B cell (primary cell): ENCODE results near the gene EPM2A. TPM values are rescaled to one million over a fixed set of nuclear protein-coding genes. Genes with fewer than 3 reads are reported as not detected.
A peak's percentile ranks its signal among the peaks of the same experiment; 100 is the strongest.

Experiments used
- ATAC-seq: fragments of 200-7000 bp; cut with Tn5 transposase; one replicate; pipeline ENCODE4 v1.10.0; 2021; ENCODE audit warnings: low read depth, mild to moderate bottlenecking, moderate number of reproducible peaks, moderate library complexity
- CTCF ChIA-PET: fragments of 350-600 bp; sonication (Branson Sonifier 250); formaldehyde crosslinking; loops from one replicate; lab custom pipeline; 2021; ENCODE audit warnings: antibody characterized with exemption, inconsistent platforms; lab: Charles Lee
- POLR2A ChIA-PET: fragments of 350-600 bp; sonication (Branson Sonifier 250); formaldehyde crosslinking; loops from one replicate; lab custom pipeline; 2021; ENCODE audit warnings: antibody characterized with exemption; lab: Charles Lee
- DNase-seq: peaks from one replicate; pipeline ENCODE4 v3.0.0; 2013
- H2AFZ ChIP-seq: 2 replicates; pipeline ENCODE4 v1.6.1; 2012; ENCODE audit warnings: mild to moderate bottlenecking, low read depth, low read length; ENCODE audit not compliant: insufficient read depth, poor library complexity, severe bottlenecking
- H3K27ac ChIP-seq, 2 donors: 1 replicate in 1 of 2; 2 replicates in 1 of 2; pipeline ENCODE4 v1.5.1; 2012 to 2013; ENCODE audit warnings: low read length in 2 of 2, mild to moderate bottlenecking in 2 of 2, moderate library complexity in 1 of 2
- H3K27me3 ChIP-seq, 4 experiments: fragments of 200-600 bp in 1 of 4; sonication (generic) in 1 of 4; replicated peaks in 1 of 4; 1 replicate in 2 of 4; 2 replicates in 2 of 4; pipeline versions ENCODE4 v1.6.1 to v1.7.0; 2013 to 2016; ENCODE audit warnings: low read length in 3 of 4, mild to moderate bottlenecking in 2 of 4, mixed read lengths in 1 of 4, moderate library complexity in 1 of 4; ENCODE audit not compliant: insufficient read depth in 4 of 4, control insufficient read depth in 3 of 4; ENCODE audit errors: control extremely low read depth in 1 of 4
- H3K36me3 ChIP-seq, 2 experiments: replicated peaks in 1 of 2; 1 replicate in 1 of 2; 2 replicates in 1 of 2; pipeline versions ENCODE4 v1.6.1 to v1.7.1; 2013; ENCODE audit warnings: low read length in 1 of 2; ENCODE audit not compliant: insufficient read depth in 2 of 2, control insufficient read depth in 1 of 2; ENCODE audit errors: control extremely low read depth in 1 of 2, extremely low read depth in 1 of 2
- H3K4me1 ChIP-seq, 2 donors: fragments of 200-600 bp in 1 of 2; sonication (generic) in 1 of 2; 1 replicate in 1 of 2; 2 replicates in 1 of 2; pipeline versions ENCODE4 v1.5.1 to v1.6.1; 2013 to 2017; ENCODE audit warnings: low read length in 2 of 2; ENCODE audit not compliant: control insufficient read depth in 2 of 2, insufficient read depth in 2 of 2
- H3K4me2 ChIP-seq: replicated peaks from 2 replicates; pipeline ENCODE3; 2012; ENCODE audit warnings: mild to moderate bottlenecking, low read depth, low read length; ENCODE audit not compliant: poor library complexity, severe bottlenecking
- H3K4me3 ChIP-seq, 5 experiments: fragments of 200-600 bp in 1 of 5; sonication (generic) in 1 of 5; 1 replicate in 3 of 5; 2 replicates in 2 of 5; pipeline versions ENCODE4 v1.5.1 to v1.7.0; 2011 to 2016; ENCODE audit warnings: low read length in 4 of 5, mild to moderate bottlenecking in 4 of 5, low read depth in 2 of 5, control low read depth in 1 of 5, moderate library complexity in 1 of 5; ENCODE audit not compliant: insufficient read depth in 1 of 5; ENCODE audit errors: control extremely low read depth in 1 of 5, extremely low read depth in 1 of 5
- H3K79me2 ChIP-seq: fragments of 200-600 bp; sonication (generic); one replicate; pipeline ENCODE4 v1.6.0; 2016; ENCODE audit warnings: low read length; ENCODE audit not compliant: control insufficient read depth, insufficient read depth
- H3K9ac ChIP-seq: fragments of 200-600 bp; sonication (generic); 2 replicates; pipeline ENCODE4 v1.6.1; 2017; ENCODE audit warnings: mild to moderate bottlenecking, low read length, moderate library complexity
- H3K9me3 ChIP-seq, 3 donors: one replicate each; pipeline versions ENCODE4 v1.6.1 to v1.7.1; 2013; ENCODE audit warnings: low read length in 2 of 3; ENCODE audit not compliant: control insufficient read depth in 2 of 3, insufficient read depth in 1 of 3; ENCODE audit errors: control extremely low read depth in 1 of 3
- H4K20me1 ChIP-seq: 2 replicates; pipeline ENCODE4 v1.6.0; 2012; ENCODE audit warnings: mild to moderate bottlenecking, low read length; ENCODE audit not compliant: insufficient read depth, control insufficient read depth, poor library complexity, severe bottlenecking
- H3K27ac Mint-ChIP-seq: one replicate; pipeline ENCODE4 v1.8.0; 2021; ENCODE audit warnings: mixed read lengths
- H3K27me3 Mint-ChIP-seq: one replicate; pipeline ENCODE4 v1.8.0; 2021; ENCODE audit warnings: mixed read lengths
- H3K4me1 Mint-ChIP-seq: one replicate; pipeline ENCODE4 v1.8.0; 2021; ENCODE audit warnings: mixed read lengths
- H3K4me3 Mint-ChIP-seq: one replicate; pipeline ENCODE4 v1.8.0; 2021; ENCODE audit warnings: mixed read lengths
- H3K9me3 Mint-ChIP-seq: one replicate; pipeline ENCODE4 v1.8.0; 2022; ENCODE audit warnings: mixed read lengths; ENCODE audit not compliant: insufficient read depth
- EZH2 ChIP-seq: IDR thresholded peaks from 2 replicates; pipeline ENCODE4 v1.6.1; 2012; ENCODE audit warnings: borderline replicate concordance, low read depth, mild to moderate bottlenecking, moderate library complexity, low read length; ENCODE audit not compliant: insufficient read depth, poor library complexity, severe bottlenecking
- WGBS: methylation state at CpG from one replicate; pipeline ENCODE4 v1.1.5; 2013; ENCODE audit warnings: missing lambda C conversion rate; ENCODE audit not compliant: insufficient coverage; 5-methylcytosine and 5-hydroxymethylcytosine counted together
- intact Hi-C: fragments of 100-400 bp; cut with micrococcal nuclease; formaldehyde crosslinking; loops from one replicate; pipeline ENCODE4 v1.10.0; 2022
- polyA plus RNA-seq: library from polyadenylated mRNA; depleted of rRNA; stranded (reverse); fragments of >200 nt; gene quantifications from 2 replicates; pipeline ENCODE4 v1.2.3, GENCODE V29; 2012
- total RNA-seq, 2 donors: library from RNA; stranded (reverse); fragments of 120-200 nt in 1 of 2; gene quantifications; 1 replicate in 1 of 2; 2 replicates in 1 of 2; pipeline versions ENCODE4 v1.2.3 to v1.2.4, GENCODE V29; 2013 to 2022
- TF ChIP-seq, protein P1 (sequence below): fragments of 200-600 bp; IDR thresholded peaks from one replicate; pipeline ENCODE4 v1.8.0; 2022; ENCODE audit warnings: antibody characterized with exemption, mild to moderate bottlenecking

Gene EPM2A
- total and polyA plus RNA-seq, 2 donors (not counting 1 experiment from before 2014, with no cell fraction given) = 6.2 to 17.0 TPM

DNA sequence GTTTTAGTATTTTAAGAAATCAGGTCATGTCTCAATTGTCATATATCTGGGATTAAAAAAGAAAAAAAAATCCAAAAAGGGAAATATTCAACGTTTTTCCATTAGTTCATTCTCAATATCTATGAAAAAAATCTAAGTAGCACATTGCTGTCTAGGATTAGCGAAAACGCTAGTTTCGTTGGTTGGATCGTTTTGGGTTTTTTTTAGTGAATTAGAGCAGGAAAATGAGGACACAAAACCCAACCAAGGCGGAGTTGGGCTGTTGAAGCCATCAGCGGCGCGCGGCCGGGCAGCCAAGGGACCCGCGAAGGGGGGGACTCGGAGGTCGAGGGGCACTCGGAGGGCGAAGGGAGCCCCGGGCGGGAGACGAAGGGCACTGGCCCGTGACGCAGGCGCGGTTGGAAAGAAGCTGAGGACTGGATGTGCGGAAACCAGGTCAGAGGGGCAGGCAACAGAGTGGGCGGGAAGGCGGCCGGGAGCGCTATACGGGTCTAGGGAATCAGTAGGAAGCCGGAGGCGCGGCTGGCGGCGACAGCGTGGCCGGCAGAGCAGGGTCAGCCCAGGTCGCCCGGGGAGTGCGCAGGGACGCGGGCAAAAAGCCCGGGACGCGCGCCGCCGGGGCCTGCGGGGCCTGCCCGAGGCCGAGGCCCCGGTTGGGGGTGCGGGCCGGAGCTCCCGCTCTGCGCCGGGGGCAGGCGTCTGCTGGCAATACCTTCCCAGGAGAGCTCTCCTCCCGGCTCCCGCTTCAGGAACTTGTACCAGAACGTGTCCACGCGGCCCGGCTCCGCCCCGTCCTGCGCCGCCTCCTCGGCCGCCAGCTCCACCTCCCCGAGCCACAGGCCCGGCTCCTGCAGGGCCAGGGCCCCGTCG is 599 bp downstream of the EPM2A start:
- DNase-seq (peak; percentile 79), ATAC-seq (peak; percentile 70)
- Mint-ChIP-seq H3K9me3 (peaks cover 3% of the 10 kb centered on the region), H3K4me1 (peaks cover 31% of the 10 kb centered on the region), H3K27ac (peak overlapping the region; percentile 96), H3K27me3 (no peaks in the 10 kb centered on the region), H3K4me3 (peak overlapping the region; percentile 97)
- Histone ChIP-seq H4K20me1 (no peaks in the 10 kb centered on the region), H2AFZ (peak overlapping the region; percentile 94), H3K4me1 (peaks cover 14 to 30% of the 10 kb centered on the region in 2 donors), H3K9me3 (peaks cover 0 to 6% (median 3%) of the 10 kb centered on the region in 3 donors), H3K79me2 (no peaks in the 10 kb centered on the region), H3K27me3 (no peaks in the 10 kb centered on the region), H3K36me3 (no peaks in the 10 kb centered on the region), H3K27ac (peak overlapping the region; percentile 65 to 98), H3K9ac (peak overlapping the region; percentile 94), H3K4me3 (peak overlapping the region; percentile 12 to 90 (median 74)), H3K4me2 (peak overlapping the region; percentile 89)
- POLR2A ChIA-PET = interaction anchor here (0.5 to 2.6 kb wide), 3 partner anchors 80 to 230 kb away, joined by 4 to 21 read pairs (median 14); partner anchors contain the start of genes FBXO30 and SHPRH
- CTCF ChIA-PET = interaction anchor here (0.6 to 2.4 kb wide), 5 partner anchors 61 to 229 kb away, joined by 3 to 18 read pairs (median 3); partner anchors contain the start of genes FBXO30 and SHPRH
- TF ChIP-seq, protein P1, sequence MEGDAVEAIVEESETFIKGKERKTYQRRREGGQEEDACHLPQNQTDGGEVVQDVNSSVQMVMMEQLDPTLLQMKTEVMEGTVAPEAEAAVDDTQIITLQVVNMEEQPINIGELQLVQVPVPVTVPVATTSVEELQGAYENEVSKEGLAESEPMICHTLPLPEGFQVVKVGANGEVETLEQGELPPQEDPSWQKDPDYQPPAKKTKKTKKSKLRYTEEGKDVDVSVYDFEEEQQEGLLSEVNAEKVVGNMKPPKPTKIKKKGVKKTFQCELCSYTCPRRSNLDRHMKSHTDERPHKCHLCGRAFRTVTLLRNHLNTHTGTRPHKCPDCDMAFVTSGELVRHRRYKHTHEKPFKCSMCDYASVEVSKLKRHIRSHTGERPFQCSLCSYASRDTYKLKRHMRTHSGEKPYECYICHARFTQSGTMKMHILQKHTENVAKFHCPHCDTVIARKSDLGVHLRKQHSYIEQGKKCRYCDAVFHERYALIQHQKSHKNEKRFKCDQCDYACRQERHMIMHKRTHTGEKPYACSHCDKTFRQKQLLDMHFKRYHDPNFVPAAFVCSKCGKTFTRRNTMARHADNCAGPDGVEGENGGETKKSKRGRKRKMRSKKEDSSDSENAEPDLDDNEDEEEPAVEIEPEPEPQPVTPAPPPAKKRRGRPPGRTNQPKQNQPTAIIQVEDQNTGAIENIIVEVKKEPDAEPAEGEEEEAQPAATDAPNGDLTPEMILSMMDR = no peak
- no peak for TF ChIP-seq EZH2
- intact Hi-C loops = loop anchor here (1.0 to 5.0 kb wide), 4 partner anchors 80 to 1468 kb away; partner anchors contain the start of genes FBXO30, SHPRH and STXBP5
- under 1% methylated on average over 73 of the region's 74 CpGs for WGBS
